Left lung (tissue), 10 donors: ENCODE results near the gene PBX1. TPM values are rescaled to one million over a fixed set of nuclear protein-coding genes. Genes with fewer than 3 reads are reported as not detected.

Experiments used
- ATAC-seq: fragments of 200-7000 bp; cut with Tn5 transposase; one replicate; pipeline ENCODE4 v1.9.1; 2020; ENCODE audit warnings: moderate library complexity
- DNase-seq, 4 donors: peaks; one replicate each; pipeline ENCODE4 v3.0.0-alpha.2; 2013 to 2020
- H3K27ac ChIP-seq, 2 donors: fragments of 200-600 bp; sonication (generic) in 1 of 2; one replicate each; pipeline versions ENCODE4 v1.5.0 to v1.8.0; 2020 to 2021
- H3K27me3 ChIP-seq, 2 donors: fragments of 200-600 bp; sonication (generic) in 1 of 2; one replicate each; pipeline versions ENCODE4 v1.5.0 to v1.8.0; 2020 to 2021
- H3K36me3 ChIP-seq, 2 donors: fragments of 200-600 bp; sonication (generic) in 1 of 2; one replicate each; pipeline versions ENCODE4 v1.5.0 to v1.8.0; 2020 to 2021
- H3K4me1 ChIP-seq, 2 donors: fragments of 200-600 bp; one replicate each; pipeline ENCODE4 v1.8.0; 2021
- H3K4me3 ChIP-seq, 2 donors: fragments of 200-600 bp; sonication (generic) in 1 of 2; one replicate each; pipeline versions ENCODE4 v1.5.0 to v1.8.0; 2020 to 2021; ENCODE audit warnings: mild to moderate bottlenecking in 1 of 2
- H3K9me3 ChIP-seq, 2 donors: fragments of 200-600 bp; sonication (generic) in 1 of 2; one replicate each; pipeline versions ENCODE4 v1.5.0 to v1.8.0; 2020 to 2021
- CTCF ChIP-seq, 2 donors: fragments of 200-600 bp; sonication (generic) in 1 of 2; IDR thresholded peaks; one replicate each; pipeline versions ENCODE4 v1.5.0 to v1.8.0; 2021; ENCODE audit warnings: antibody characterized with exemption in 2 of 2
- intact Hi-C, 2 donors: fragments of 100-400 bp; cut with DNase I; formaldehyde crosslinking; loops; one replicate each; pipeline versions ENCODE4 v1.11.2 to v1.14.2; 2022
- polyA plus RNA-seq, 6 donors: library from polyadenylated mRNA; unstranded; fragments of 120-200 nt; gene quantifications; one replicate each; pipeline ENCODE4 v1.2.1, GENCODE V29; 2013; ENCODE audit not compliant: insufficient read length in 6 of 6
- total RNA-seq, 2 donors: library from RNA; stranded (reverse); fragmentation: NEBNext Ultra II Directional; extraction: Animal tissue kit (Norgen Biotek cat#: 25700); gene quantifications; one replicate each; pipeline ENCODE4 v1.2.1, GENCODE V29; 2021
- donor health status: DM: no; HTN: yes; CAD: no.
- donor health status: DM: no; HTN: no; CAD: no.

The PBX1 gene
- total and polyA plus RNA-seq, 8 donors = 44.5 to 133 (median 127) TPM

DNA sequence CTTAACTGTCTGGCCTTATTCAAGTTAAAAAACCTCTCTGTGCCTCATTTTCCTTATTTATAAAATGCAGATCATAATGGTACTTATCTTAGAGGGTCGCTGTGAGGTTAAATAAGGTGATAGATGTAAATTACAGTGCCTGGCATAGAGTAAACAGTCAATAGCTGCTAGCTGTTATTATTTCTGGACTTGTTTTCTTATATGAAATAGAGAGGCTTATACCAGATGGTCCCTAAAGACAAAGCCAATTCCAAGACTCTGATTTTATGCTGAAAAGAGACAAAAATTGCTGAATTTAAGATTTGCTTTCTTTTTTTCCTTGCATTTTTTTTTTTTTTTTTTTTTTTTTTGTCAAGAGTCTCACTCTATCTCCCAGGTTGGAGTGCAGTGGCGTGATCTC, 10.3 kb downstream of the PBX1 start:
- Histone ChIP-seq H3K9me3 (no peaks in the 10 kb centered on the region), H3K36me3 (no peaks in the 10 kb centered on the region), H3K4me3 (no peak overlapping the region), H3K27me3 (no peaks in the 10 kb centered on the region), H3K4me1 (peaks cover 0 to 5% of the 10 kb centered on the region in 2 donors), H3K27ac (no peak overlapping the region)
- intact Hi-C loops = no loop called here
- ATAC-seq = no peak
- DNase-seq = no peak
- no peak for TF ChIP-seq CTCF (IDR thresholded peaks at IDR 0.05)

GRCh38 chr1:164569866-164570265, 10.9 kb downstream of the PBX1 start:
- no peak for ATAC-seq
- Histone ChIP-seq H3K9me3 (no peaks in the 10 kb centered on the region), H3K27me3 (no peaks in the 10 kb centered on the region), H3K4me1 (peaks cover 0 to 5% of the 10 kb centered on the region in 2 donors), H3K27ac (peak overlapping the region in 1 of 2 donors; percentile 58), H3K36me3 (no peaks in the 10 kb centered on the region), H3K4me3 (no peak overlapping the region)
- no peak for DNase-seq
- TF ChIP-seq CTCF (IDR thresholded peaks at IDR 0.05) = no peak
- intact Hi-C loops = no loop called here

- Histone ChIP-seq H3K4me3 (no peak overlapping the region), H3K4me1 (no peaks in the 10 kb centered on the region), H3K36me3 (no peaks in the 10 kb centered on the region), H3K27me3 (no peaks in the 10 kb centered on the region), H3K27ac (no peak overlapping the region), H3K9me3 (no peaks in the 10 kb centered on the region)
- DNase-seq (no peak), ATAC-seq (no peak)
- intact Hi-C loops = no loop called here
- no peak for TF ChIP-seq CTCF (IDR thresholded peaks at IDR 0.05)
Observed at GRCh38 chr1:164571333-164571732, 12.3 kb downstream of the PBX1 start.

- Histone ChIP-seq H3K27ac (no peak overlapping the region), H3K4me3 (no peak overlapping the region), H3K36me3 (no peaks in the 10 kb centered on the region), H3K9me3 (no peaks in the 10 kb centered on the region), H3K27me3 (no peaks in the 10 kb centered on the region), H3K4me1 (peaks cover 0 to 8% of the 10 kb centered on the region in 2 donors)
- intact Hi-C loops = no loop called here
- ATAC-seq (no peak), DNase-seq (no peak)
- no peak for TF ChIP-seq CTCF (IDR thresholded peaks at IDR 0.05)
Observed at GRCh38 chr1:164575356-164575886, 16.4 kb downstream of the PBX1 start.

- H3K9me3 ChIP-seq = no peaks in the 10 kb centered on the region
- no peak for TF ChIP-seq CTCF (IDR thresholded peaks at IDR 0.05)
- peaks cover 0 to 8% of the 10 kb centered on the region in 2 donors for H3K4me1 ChIP-seq
- ATAC-seq = peak; percentile 61
- DNase-seq = peak in 2 of 4 donors; percentile 42 to 69
- intact Hi-C loops = no loop called here
- peak overlapping the region; percentile 57 to 62 for H3K27ac ChIP-seq
- H3K27me3 ChIP-seq = no peaks in the 10 kb centered on the region
- H3K36me3 ChIP-seq = no peaks in the 10 kb centered on the region
- H3K4me3 ChIP-seq = no peak overlapping the region
Observed at GRCh38 chr1:164576291-164577271, 17.6 kb downstream of the PBX1 start.
